ENCODE measurements around the gene CFAP68.
A peak's percentile ranks its signal among the peaks of the same experiment; 100 is the strongest.

DNA sequence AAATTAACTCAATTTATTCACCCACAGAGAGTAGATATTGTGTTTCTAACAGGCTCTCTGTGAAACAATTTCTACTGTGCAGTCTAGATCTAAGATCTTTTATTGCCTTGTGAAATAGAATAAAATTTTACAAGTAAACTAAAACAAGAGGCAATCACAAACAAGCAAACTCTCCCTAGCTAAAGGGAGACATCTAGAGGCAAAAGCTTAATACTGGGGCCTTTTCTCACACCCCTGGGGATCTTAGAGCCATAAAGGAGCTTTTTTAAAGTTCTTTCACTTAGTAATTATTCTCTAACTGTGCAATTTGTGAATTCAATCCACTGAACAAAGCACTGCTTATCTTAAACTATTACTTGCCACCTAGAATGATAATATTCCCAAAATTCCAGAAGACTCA lies 27.7 kb upstream of the CFAP68 start:
- TF ChIP-seq CTCF (IDR thresholded peaks at IDR 0.05) (peak in 2 of 4 experiments; percentile 4), POLR2A (IDR thresholded peaks at IDR 0.05) (no peak)

Measured in uterus (tissue), 2 donors.